Thymus (tissue), 11 donors: ENCODE results near the gene SLC12A8. TPM values are rescaled to one million over a fixed set of nuclear protein-coding genes. Genes with fewer than 3 reads are reported as not detected.

Experiments used
- DNase-seq, 9 donors: peaks; one replicate each; pipeline ENCODE4 v3.0.0-alpha.2; 2013; ENCODE audit warnings: low spot score in 9 of 9, low read depth in 6 of 9, missing footprints in 1 of 9
- H3K27ac ChIP-seq, 2 donors: one replicate each; pipeline ENCODE4 v1.5.1; 2013; ENCODE audit warnings: control low read depth in 1 of 2, low read depth in 1 of 2, low read length in 1 of 2, mild to moderate bottlenecking in 1 of 2, moderate library complexity in 1 of 2
- H3K27me3 ChIP-seq, 2 donors: one replicate each; pipeline ENCODE4 v1.5.1; 2013; ENCODE audit warnings: low read length in 1 of 2; ENCODE audit not compliant: control insufficient read depth in 2 of 2, insufficient read depth in 1 of 2
- H3K36me3 ChIP-seq, 2 donors: one replicate each; pipeline ENCODE4 v1.5.1; 2013; ENCODE audit warnings: low read length in 1 of 2, mild to moderate bottlenecking in 1 of 2, moderate library complexity in 1 of 2; ENCODE audit not compliant: control insufficient read depth in 2 of 2, insufficient read depth in 2 of 2
- H3K4me1 ChIP-seq, 2 donors: one replicate each; pipeline ENCODE4 v1.5.1; 2013; ENCODE audit warnings: low read length in 2 of 2; ENCODE audit not compliant: control insufficient read depth in 2 of 2, insufficient read depth in 2 of 2
- H3K4me3 ChIP-seq, 2 donors: one replicate each; pipeline ENCODE4 v1.5.1; 2013; ENCODE audit warnings: low read length in 2 of 2, control low read depth in 1 of 2, mild to moderate bottlenecking in 1 of 2
- H3K9me3 ChIP-seq, 2 donors: one replicate each; pipeline ENCODE4 v1.5.1; 2013; ENCODE audit warnings: low read length in 1 of 2, mild to moderate bottlenecking in 1 of 2; ENCODE audit not compliant: control insufficient read depth in 2 of 2, insufficient read depth in 1 of 2
- WGBS: extraction: QIAGEN DNeasy Blood & Tissue Kit; methylation state at CpG from one replicate; pipeline ENCODE4 v1.1.7; 2013; 5-methylcytosine and 5-hydroxymethylcytosine counted together
- polyA plus RNA-seq: library from polyadenylated mRNA; stranded (reverse); fragments of 200-250 nt; gene quantifications from one replicate; pipeline ENCODE4 v1.2.3, GENCODE V29; 2013
- total RNA-seq: library from RNA; stranded (reverse); fragments of 120-200 nt; gene quantifications from one replicate; pipeline ENCODE4 v1.2.4, GENCODE V29; 2013
- donor health status: healthy.

SLC12A8 gene
- total and polyA plus RNA-seq, 2 donors = 0.80 to 0.94 TPM

DNA sequence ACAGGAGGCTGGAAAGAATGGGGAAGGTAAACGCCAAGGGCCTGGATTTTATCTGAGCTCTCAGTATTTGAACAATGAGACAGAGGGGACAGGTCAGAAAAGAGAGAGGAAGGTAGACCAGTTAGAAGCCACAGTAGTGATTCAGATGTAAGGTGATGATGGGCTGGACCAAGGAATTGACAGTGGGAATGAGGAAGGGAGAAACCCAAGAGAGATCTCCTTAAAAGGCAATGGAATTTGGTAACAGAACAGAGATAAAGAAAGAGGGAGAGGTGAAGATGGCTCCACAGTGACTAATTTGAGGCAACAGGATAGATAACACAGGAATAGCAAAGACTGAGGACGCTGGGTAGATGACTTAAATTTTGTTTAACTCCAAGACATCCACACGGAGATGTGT, 145.3 kb downstream of the SLC12A8 start:
- peaks cover 0 to 10% of the 10 kb centered on the region in 2 donors for H3K4me1 ChIP-seq
- WGBS = 97% methylated on average over 3 of the region's 3 CpGs
- H3K27me3 ChIP-seq = peaks cover 0 to 6% of the 10 kb centered on the region in 2 donors
- H3K4me3 ChIP-seq = no peak overlapping the region
- DNase-seq = no peak
- H3K36me3 ChIP-seq = no peaks in the 10 kb centered on the region
- no peak overlapping the region for H3K27ac ChIP-seq
- H3K9me3 ChIP-seq = no peaks in the 10 kb centered on the region

DNA sequence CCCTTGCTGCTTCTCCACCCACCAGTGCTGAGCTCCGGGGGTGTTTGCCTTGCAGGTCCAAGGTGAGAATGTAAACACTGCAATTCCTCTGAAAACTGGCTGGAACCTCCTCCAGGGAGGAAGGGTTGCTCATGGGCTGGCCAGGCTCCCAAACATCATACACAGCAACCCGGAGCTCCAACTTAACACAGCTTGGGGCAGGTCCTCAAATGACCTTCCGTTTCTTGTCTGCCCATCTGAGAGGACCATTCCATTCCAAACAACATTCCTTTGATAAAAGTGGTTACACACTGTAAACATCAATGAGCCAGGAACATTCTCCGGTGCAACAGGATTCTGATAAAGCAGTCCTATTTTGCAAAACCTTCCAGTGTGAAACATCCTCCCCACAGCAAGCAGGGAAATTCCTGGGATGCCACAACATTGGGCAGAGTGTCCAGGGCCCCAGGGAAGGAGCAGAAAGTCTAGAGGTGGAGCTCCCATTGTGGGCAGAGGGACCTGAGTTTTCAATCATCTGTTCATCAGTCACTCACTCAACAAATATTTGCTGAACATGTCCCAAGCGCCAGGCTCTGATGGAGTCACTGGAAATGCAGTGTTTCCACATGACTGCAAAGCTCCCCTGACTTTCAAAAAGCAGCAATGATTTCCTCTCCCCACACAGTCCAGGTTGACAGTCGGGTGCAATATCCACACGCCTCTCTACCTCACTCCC, 149.5 kb downstream of the SLC12A8 start:
- Histone ChIP-seq H3K27ac (no peak overlapping the region), H3K27me3 (peaks cover 0 to 32% of the 10 kb centered on the region in 2 donors), H3K9me3 (no peaks in the 10 kb centered on the region), H3K4me3 (no peak overlapping the region), H3K36me3 (no peaks in the 10 kb centered on the region), H3K4me1 (no peaks in the 10 kb centered on the region)
- no peak for DNase-seq
- 92% methylated on average over 7 of the region's 7 CpGs for WGBS

DNA sequence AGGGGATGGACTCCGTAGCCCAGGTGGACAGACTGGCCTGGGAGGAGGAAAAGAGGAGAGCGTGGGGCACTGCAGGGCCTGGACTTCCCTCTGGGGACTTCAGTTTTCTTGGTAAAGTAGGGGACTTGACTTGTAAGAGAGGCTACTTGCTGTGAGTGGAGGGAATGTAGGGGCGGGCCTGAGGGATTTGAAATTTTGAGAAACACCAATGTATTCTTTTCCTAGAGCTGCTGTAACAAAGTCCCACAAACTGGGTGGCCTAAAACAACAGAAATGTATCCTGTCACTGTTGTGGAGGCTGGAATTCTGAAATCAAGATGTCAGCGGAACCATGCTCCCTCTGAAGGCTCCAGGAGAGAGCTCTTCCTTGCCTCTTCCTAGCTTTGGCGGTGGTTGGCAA, 150.9 kb downstream of the SLC12A8 start:
- H3K36me3 ChIP-seq = no peaks in the 10 kb centered on the region
- no peak overlapping the region for H3K4me3 ChIP-seq
- no peak overlapping the region for H3K27ac ChIP-seq
- WGBS = 96% methylated on average over 5 of the region's 5 CpGs
- H3K9me3 ChIP-seq = no peaks in the 10 kb centered on the region
- no peak for DNase-seq
- H3K27me3 ChIP-seq = peaks cover 0 to 40% of the 10 kb centered on the region in 2 donors
- no peaks in the 10 kb centered on the region for H3K4me1 ChIP-seq

DNA sequence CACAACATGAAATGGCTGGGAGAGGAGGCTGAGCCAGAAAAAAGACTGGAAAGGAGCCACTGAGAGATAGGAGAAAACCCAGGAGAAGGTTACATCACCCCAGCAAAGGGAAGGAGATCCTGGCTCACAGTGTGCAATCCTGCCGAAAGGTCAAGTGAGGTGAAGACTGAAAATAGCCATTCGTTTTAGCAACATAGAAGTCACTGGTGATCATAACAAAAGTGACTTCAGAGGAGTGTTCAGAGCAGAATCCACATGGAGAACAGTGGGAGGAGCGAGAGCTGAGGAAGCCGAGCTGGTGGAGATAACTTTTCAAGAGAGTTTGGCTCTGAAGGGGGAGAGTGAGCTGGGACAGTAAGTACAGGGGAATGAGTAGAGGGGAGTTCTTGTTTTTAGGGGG, 151.4 kb downstream of the SLC12A8 start:
- Histone ChIP-seq H3K4me3 (no peak overlapping the region), H3K27me3 (peaks cover 0 to 45% of the 10 kb centered on the region in 2 donors), H3K4me1 (peaks cover 0 to 4% of the 10 kb centered on the region in 2 donors), H3K9me3 (no peaks in the 10 kb centered on the region), H3K36me3 (no peaks in the 10 kb centered on the region), H3K27ac (no peak overlapping the region)
- 97% methylated on average over 4 of the region's 4 CpGs for WGBS
- DNase-seq = no peak

DNA sequence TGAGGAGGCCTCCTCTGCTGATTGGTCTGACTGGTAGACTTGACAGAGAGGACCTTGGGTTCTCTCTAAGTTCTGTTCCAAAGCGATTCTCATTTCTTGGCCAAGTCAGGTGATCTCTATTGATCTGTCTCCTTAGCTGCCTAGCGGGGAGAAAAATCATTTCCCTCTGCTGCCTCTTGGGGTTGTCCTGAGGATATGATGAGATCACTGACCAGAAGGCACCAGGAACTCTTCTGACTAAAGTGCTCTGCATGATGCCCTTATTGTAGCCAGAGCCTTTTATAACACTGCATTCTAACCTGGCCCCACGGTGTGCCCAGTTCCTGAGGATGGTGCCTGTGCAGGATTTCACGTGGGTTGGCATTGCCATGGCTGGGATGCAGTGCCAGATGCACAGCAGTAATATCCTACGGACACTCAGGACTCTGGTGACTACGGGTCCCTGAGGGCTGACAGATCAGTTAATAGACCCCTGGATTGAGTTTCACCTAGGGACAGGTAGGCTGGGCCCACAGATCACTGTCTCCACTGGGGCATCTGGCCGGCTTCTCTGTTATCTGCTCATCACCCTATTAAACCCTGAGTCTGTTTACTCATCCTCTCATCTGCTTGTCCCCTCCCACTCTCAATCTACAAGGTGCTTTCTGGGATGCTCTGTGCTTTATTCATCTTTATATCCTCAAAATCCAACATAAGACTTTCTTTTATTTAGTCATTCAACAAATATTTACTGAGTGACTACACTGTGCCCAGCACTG, 152.9 kb downstream of the SLC12A8 start:
- Histone ChIP-seq H3K4me1 (peaks cover 2 to 11% of the 10 kb centered on the region in 2 donors), H3K27ac (no peak overlapping the region)
- WGBS = 82% methylated on average over 7 of the region's 7 CpGs

DNA sequence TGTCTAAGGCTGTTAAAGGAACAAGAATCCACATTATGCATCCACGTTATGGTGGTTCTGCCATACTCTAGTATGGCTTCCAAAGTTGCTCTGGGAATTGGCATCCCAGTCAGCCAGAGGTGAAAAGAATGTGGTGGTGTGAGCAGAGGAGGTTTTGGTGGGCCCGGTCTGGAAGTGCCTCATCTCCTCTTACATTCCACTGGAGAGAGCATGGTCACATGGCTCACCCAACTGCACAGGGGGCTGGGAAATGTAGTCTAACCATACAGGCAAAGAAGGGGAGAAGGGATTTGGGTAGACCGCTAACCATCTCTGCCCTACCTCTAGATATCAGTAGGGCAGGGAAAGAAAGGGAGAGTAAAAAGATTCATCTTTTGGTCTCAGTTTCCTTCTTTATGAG, 153.6 kb downstream of the SLC12A8 start:
- no peak overlapping the region for H3K27ac ChIP-seq
- no peaks in the 10 kb centered on the region for H3K36me3 ChIP-seq
- H3K4me3 ChIP-seq = no peak overlapping the region
- H3K27me3 ChIP-seq = peaks cover 0 to 56% of the 10 kb centered on the region in 2 donors
- 97% methylated on average over 3 of the region's 3 CpGs for WGBS
- peaks cover 6 to 16% of the 10 kb centered on the region in 2 donors for H3K4me1 ChIP-seq
- DNase-seq = no peak
- H3K9me3 ChIP-seq = no peaks in the 10 kb centered on the region

More for the DNA sequence above, 152.9 kb downstream of the SLC12A8 start:
- H3K9me3 ChIP-seq = no peaks in the 10 kb centered on the region
- DNase-seq = no peak
- peaks cover 0 to 54% of the 10 kb centered on the region in 2 donors for H3K27me3 ChIP-seq
- H3K36me3 ChIP-seq = no peaks in the 10 kb centered on the region
- no peak overlapping the region for H3K4me3 ChIP-seq

DNA sequence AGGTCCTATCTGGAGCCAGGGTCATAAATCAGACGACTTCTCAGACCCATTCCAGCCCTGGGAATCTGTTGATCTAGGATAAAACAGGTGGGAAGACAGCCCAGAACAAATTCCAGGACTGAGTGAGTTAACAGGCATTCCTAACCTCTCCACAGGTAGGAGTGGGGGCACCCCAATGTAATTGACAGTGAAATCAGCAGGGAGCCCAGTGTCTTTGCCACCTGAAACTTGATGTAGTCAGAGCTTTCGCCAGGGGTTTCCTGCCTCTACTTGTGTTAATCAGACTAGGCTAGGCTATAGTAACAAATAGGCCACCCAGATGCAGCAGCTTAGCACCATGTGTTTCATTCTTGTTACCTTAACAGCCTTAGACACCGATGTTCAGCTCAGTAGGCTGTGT, 154.0 kb downstream of the SLC12A8 start:
- DNase-seq = no peak
- Histone ChIP-seq H3K36me3 (no peaks in the 10 kb centered on the region), H3K27me3 (peaks cover 0 to 56% of the 10 kb centered on the region in 2 donors), H3K27ac (no peak overlapping the region), H3K4me3 (no peak overlapping the region), H3K9me3 (no peaks in the 10 kb centered on the region), H3K4me1 (peaks cover 9 to 19% of the 10 kb centered on the region in 2 donors)
- 96% methylated on average over 3 of the region's 3 CpGs for WGBS

DNA sequence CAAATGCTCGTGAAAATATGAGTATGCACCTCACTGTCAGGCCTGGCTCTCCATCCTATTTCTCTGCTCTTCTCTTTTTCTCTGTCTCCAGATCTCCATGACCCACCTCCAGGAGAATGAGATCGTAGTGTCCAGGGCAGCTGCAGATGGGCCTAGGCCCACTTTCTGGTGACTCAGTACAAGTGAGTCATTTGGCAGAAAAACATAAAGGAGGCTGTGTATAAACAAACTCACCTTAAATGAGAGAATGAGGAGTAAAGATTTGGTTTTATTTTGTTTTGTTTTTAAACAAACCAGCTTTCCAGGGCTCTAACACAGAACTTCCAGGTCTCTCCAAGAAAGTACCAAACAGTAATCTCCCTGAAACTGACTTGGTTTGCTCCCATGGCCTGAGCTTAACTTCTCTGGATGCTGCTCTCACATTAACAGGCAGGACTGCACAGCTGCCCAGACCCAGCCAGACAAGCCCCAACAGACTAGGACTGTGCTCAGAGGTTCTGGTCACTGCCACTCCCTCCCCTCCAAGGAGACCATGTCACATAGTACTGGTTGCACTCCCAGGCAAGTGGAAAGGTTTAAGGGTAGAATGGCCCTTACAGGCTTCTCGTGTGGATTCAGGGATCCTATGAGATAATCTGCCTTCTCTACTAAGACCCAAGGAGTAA, 155.2 kb downstream of the SLC12A8 start:
- no peak for DNase-seq
- WGBS = 95% methylated on average over 3 of the region's 3 CpGs
- Histone ChIP-seq H3K27ac (no peak overlapping the region), H3K4me3 (no peak overlapping the region), H3K4me1 (peaks cover 21 to 30% of the 10 kb centered on the region in 2 donors), H3K27me3 (peaks cover 0 to 50% of the 10 kb centered on the region in 2 donors), H3K36me3 (no peaks in the 10 kb centered on the region), H3K9me3 (no peaks in the 10 kb centered on the region)
